IMR-90 (cell line): Measurements from ENCODE around the gene TREM2. TPM values are rescaled to one million over a fixed set of nuclear protein-coding genes. Genes with fewer than 3 reads are reported as not detected.

Source experiments
- ATAC-seq: fragments of 200-7000 bp; cut with Tn5 transposase; 2 replicates; pipeline ENCODE4 v1.9.1; 2020; ENCODE audit warnings: low read depth, mild to moderate bottlenecking, moderate library complexity
- BruUV-seq: library from RNA; stranded (reverse); fragments of 400-500 nt; replicated peaks from 2 replicates; lab custom pipeline; 2021; lab: Mats Ljungman, UMichigan
- CTCF ChIA-PET: fragments of 300-600 bp; formaldehyde crosslinking; extraction: SDS; loops from one replicate; lab custom pipeline; 2021; ENCODE audit warnings: antibody characterized with exemption; lab: Yijun Ruan, JAX
- POLR2A ChIA-PET: fragments of 300-600 bp; sonication (Branson Sonifier 250); formaldehyde crosslinking; loops from one replicate; lab custom pipeline; 2022; ENCODE audit warnings: antibody characterized with exemption; ENCODE audit not compliant: unreplicated experiment; lab: Charles Lee
- DNase-seq: peaks from one replicate; pipeline ENCODE4 v3.0.0; 2013
- H2AFZ ChIP-seq: replicated peaks from 2 replicates; pipeline ENCODE3; 2013; ENCODE audit warnings: low read length, mild to moderate bottlenecking; ENCODE audit not compliant: poor library complexity
- H2AK5ac ChIP-seq: 2 replicates; pipeline ENCODE4 v1.6.1; 2013; ENCODE audit warnings: low read depth, low read length, inconsistent platforms
- H2AK9ac ChIP-seq: replicated peaks from 2 replicates; pipeline ENCODE3; 2013; ENCODE audit warnings: mild to moderate bottlenecking, low read depth, low read length, moderate library complexity; ENCODE audit not compliant: poor library complexity
- H2BK120ac ChIP-seq: 2 replicates; pipeline ENCODE4 v1.6.1; 2013; ENCODE audit warnings: low read depth, low read length, inconsistent platforms
- H2BK15ac ChIP-seq: 3 replicates; pipeline ENCODE4 v1.6.1; 2013; ENCODE audit warnings: low read depth, low read length, inconsistent platforms
- H2BK20ac ChIP-seq: 2 replicates; pipeline ENCODE4 v1.6.1; 2013; ENCODE audit warnings: low read depth, mild to moderate bottlenecking, inconsistent platforms, low read length, moderate library complexity
- H2BK5ac ChIP-seq: 2 replicates; pipeline ENCODE4 v1.6.1; 2013; ENCODE audit warnings: mild to moderate bottlenecking, low read depth, low read length, inconsistent platforms; ENCODE audit not compliant: poor library complexity, severe bottlenecking
- H3K14ac ChIP-seq: replicated peaks from 2 replicates; pipeline ENCODE4 v1.6.1; 2013; ENCODE audit warnings: low read depth, low read length, inconsistent platforms
- H3K18ac ChIP-seq: 2 replicates; pipeline ENCODE4 v1.6.1; 2013; ENCODE audit warnings: low read depth, low read length, control low read depth
- H3K23ac ChIP-seq: 2 replicates; pipeline ENCODE4 v1.6.1; 2013; ENCODE audit warnings: low read depth, low read length, inconsistent platforms
- H3K27ac ChIP-seq: 2 replicates; pipeline ENCODE4 v1.5.1; 2013; ENCODE audit warnings: mild to moderate bottlenecking, control low read depth, low read length; ENCODE audit not compliant: insufficient read depth
- H3K27me3 ChIP-seq: 2 replicates; pipeline ENCODE4 v1.6.1; 2013; ENCODE audit warnings: low read length; ENCODE audit not compliant: control insufficient read depth, insufficient read depth
- H3K36me3 ChIP-seq: 2 replicates; pipeline ENCODE4 v1.6.1; 2013; ENCODE audit warnings: low read length, mixed read lengths; ENCODE audit not compliant: control insufficient read depth, insufficient read depth
- H3K4ac ChIP-seq: 2 replicates; pipeline ENCODE4 v1.6.1; 2013; ENCODE audit warnings: low read depth, low read length, inconsistent platforms
- H3K4me1 ChIP-seq: 2 replicates; pipeline ENCODE4 v1.6.1; 2013; ENCODE audit warnings: low read length, mixed read lengths; ENCODE audit not compliant: control insufficient read depth, insufficient read depth
- H3K4me2 ChIP-seq: 2 replicates; pipeline ENCODE4 v1.6.1; 2013; ENCODE audit warnings: low read depth, mild to moderate bottlenecking, control low read depth, low read length, moderate library complexity
- H3K4me3 ChIP-seq: 2 replicates; pipeline ENCODE4 v1.5.1; 2013; ENCODE audit warnings: low read depth, mild to moderate bottlenecking, control low read depth, low read length, moderate library complexity; ENCODE audit not compliant: insufficient read depth
- H3K56ac ChIP-seq: 2 replicates; pipeline ENCODE4 v1.6.1; 2013; ENCODE audit warnings: low read length, inconsistent platforms; ENCODE audit not compliant: insufficient read depth; ENCODE audit errors: extremely low read depth
- H3K79me1 ChIP-seq, 2 experiments: 2 replicates each; pipeline ENCODE4 v1.6.1; 2013; ENCODE audit warnings: low read length in 2 of 2, inconsistent platforms in 1 of 2, low read depth in 1 of 2
- H3K9ac ChIP-seq: 2 replicates; pipeline ENCODE4 v1.6.1; 2013; ENCODE audit warnings: low read depth, low read length, control low read depth
- H3K9me1 ChIP-seq: 2 replicates; pipeline ENCODE4 v1.6.1; 2013; ENCODE audit warnings: low read length, inconsistent platforms; ENCODE audit not compliant: insufficient read depth
- H3K9me3 ChIP-seq: 2 replicates; pipeline ENCODE4 v1.6.1; 2013; ENCODE audit warnings: low read length; ENCODE audit not compliant: control insufficient read depth, insufficient read depth
- H4K20me1 ChIP-seq: 2 replicates; pipeline ENCODE4 v1.6.1; 2013; ENCODE audit warnings: low read length, inconsistent platforms; ENCODE audit not compliant: insufficient read depth
- H4K5ac ChIP-seq: 2 replicates; pipeline ENCODE4 v1.6.1; 2013; ENCODE audit warnings: mild to moderate bottlenecking, low read depth, low read length, control low read depth
- H4K8ac ChIP-seq, 2 experiments: 2 replicates each; pipeline ENCODE4 v1.6.1; 2013; ENCODE audit warnings: low read depth in 2 of 2, low read length in 2 of 2, control low read depth in 1 of 2, inconsistent platforms in 1 of 2
- H4K91ac ChIP-seq: 2 replicates; pipeline ENCODE4 v1.6.1; 2013; ENCODE audit warnings: low read depth, low read length, inconsistent platforms; ENCODE audit not compliant: insufficient read depth
- BHLHE40 ChIP-seq: fragments of 150-350 bp; IDR thresholded peaks from 2 replicates; pipeline ENCODE4 v1.6.1; 2016; ENCODE audit warnings: mild to moderate bottlenecking, low read depth, low read length
- CEBPB ChIP-seq: IDR thresholded peaks from 2 replicates; pipeline ENCODE4 v1.6.1; 2012; ENCODE audit warnings: low read depth, low read length, improper control_type of control experiment
- FOS ChIP-seq: fragments of 150-350 bp; IDR thresholded peaks from 2 replicates; pipeline ENCODE4 v1.6.1; 2016; ENCODE audit warnings: low read depth, low read length
- NFE2L2 ChIP-seq: fragments of 150-350 bp; IDR thresholded peaks from 2 replicates; pipeline ENCODE4 v1.6.1; 2016; ENCODE audit warnings: low read depth, mild to moderate bottlenecking, low read length
- WGBS, 2 experiments: methylation state at CpG; one replicate each; pipeline versions ENCODE4 v1.1.5 to v1.1.7; 2013; ENCODE audit warnings: missing lambda C conversion rate in 2 of 2; ENCODE audit not compliant: insufficient read length in 1 of 2; ENCODE audit errors: extremely low coverage in 2 of 2; 5-methylcytosine and 5-hydroxymethylcytosine counted together
- dilution Hi-C: fragments of 300-500 bp; cut with HindIII; formaldehyde crosslinking; loops from one replicate; pipeline ENCODE4 v1.14.3; 2018; ENCODE audit warnings: low sequenced_read_pairs; ENCODE audit not compliant: unreplicated experiment
- in situ Hi-C: fragments of 300-500 bp; cut with MboI; formaldehyde crosslinking; loops from 3 replicates; pipeline ENCODE4 v1.14.3; 2019; ENCODE audit warnings: low sequenced_read_pairs, inconsistent platforms, mixed read lengths
- intact Hi-C: fragments of 100-400 bp; cut with micrococcal nuclease; formaldehyde crosslinking; loops from 2 replicates; pipeline ENCODE4 v1.10.0; 2022
- polyA plus RNA-seq, 3 experiments: library from polyadenylated mRNA; depleted of rRNA; stranded (reverse); fragments of >200 nt; gene quantifications; 2 replicates each; pipeline ENCODE4 v1.2.3, GENCODE V29; 2012; ENCODE audit warnings: low replicate concordance in 1 of 3
- total RNA-seq: library from RNA; depleted of rRNA; stranded (reverse); fragments of >200 nt; gene quantifications from 2 replicates; pipeline ENCODE4 v1.2.3, GENCODE V29; 2012
- TF ChIP-seq, protein P1 (sequence below): conservative IDR thresholded peaks from 2 replicates; pipeline ENCODE4 v1.5.1; 2012; ENCODE audit warnings: mild to moderate bottlenecking, low read depth, low read length, improper control_type of control experiment
- TF ChIP-seq, protein P2 (sequence below): fragments of 150-350 bp; IDR thresholded peaks from 2 replicates; pipeline ENCODE4 v1.6.1; 2016; ENCODE audit warnings: low read depth, mild to moderate bottlenecking, low read length, moderate library complexity, borderline replicate concordance
- TF ChIP-seq, protein P3 (sequence below): fragments of 150-350 bp; IDR thresholded peaks from 2 replicates; pipeline ENCODE4 v1.6.1; 2017; ENCODE audit warnings: mild to moderate bottlenecking, antibody characterized with exemption, low read length, low read depth

The TREM2 gene
- total and polyA plus RNA-seq, 2 of the 4 experiments (the other 2 are of a cell fraction): not detected

DNA sequence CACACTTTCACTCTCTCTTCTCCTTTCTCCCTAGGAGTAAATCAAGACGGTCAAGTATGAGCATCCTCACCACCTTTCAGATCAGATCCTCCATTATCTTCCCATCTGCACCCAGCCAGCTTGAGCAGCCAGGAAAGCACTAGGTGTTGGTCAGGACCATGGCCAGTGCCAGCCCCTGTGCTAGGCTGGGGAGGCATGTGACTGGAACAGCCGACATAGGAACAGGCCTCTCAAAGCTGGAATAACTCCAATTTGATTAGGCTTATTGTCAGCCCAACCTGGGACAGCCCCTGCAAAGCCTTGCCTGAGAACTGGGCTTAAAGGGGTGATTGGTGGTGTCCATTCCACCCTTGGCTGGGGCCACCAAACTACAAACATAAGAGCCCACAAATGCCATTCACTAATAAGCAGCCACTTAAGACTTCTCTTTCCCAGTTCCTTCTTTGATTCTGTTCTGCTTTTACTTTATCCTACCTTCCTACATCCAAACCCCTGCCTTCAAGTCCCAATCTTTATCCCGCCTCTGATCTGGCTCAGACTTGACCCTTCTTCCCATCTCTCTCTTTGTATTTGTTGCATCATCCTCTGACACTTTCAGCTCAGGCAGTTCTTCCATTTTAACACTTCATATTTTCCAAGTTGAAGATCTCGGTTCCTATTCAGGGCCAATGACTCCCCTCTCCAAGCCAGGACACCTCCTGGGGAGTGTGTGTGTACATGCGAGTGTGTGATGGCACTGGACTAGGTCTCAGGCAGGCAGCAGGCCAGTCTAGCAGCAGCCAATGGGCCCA lies 4.5 kb upstream of the TREM2 start:
- no peak overlapping the region for H3K27ac ChIP-seq
- no peak overlapping the region for H2BK5ac ChIP-seq
- peak overlapping the region; percentile 33 for H2AK9ac ChIP-seq
- DNase-seq (peak; percentile 19), ATAC-seq (peak; percentile 72)
- H3K4ac ChIP-seq: no peak overlapping the region
- H4K20me1 ChIP-seq: no peaks in the 10 kb centered on the region
- CTCF ChIA-PET: no interaction called here
- H2BK120ac ChIP-seq: no peak overlapping the region
- H3K36me3 ChIP-seq: no peaks in the 10 kb centered on the region
- H2AFZ ChIP-seq: no peak overlapping the region
- no peak overlapping the region for H3K4me2 ChIP-seq
- H3K9me1 ChIP-seq: no peaks in the 10 kb centered on the region; the same call in 1 of the 2 replicates
- no peak overlapping the region for H2BK15ac ChIP-seq
- no peak overlapping the region for H3K18ac ChIP-seq
- no peaks in the 10 kb centered on the region for H3K79me1 ChIP-seq
- no peak overlapping the region for H4K8ac ChIP-seq
- POLR2A ChIA-PET: no interaction called here
- dilution Hi-C loops (no loop called here), in situ Hi-C loops (no loop called here), intact Hi-C loops (no loop called here)
- H2AK5ac ChIP-seq: no peak overlapping the region
- H3K23ac ChIP-seq: no peak overlapping the region
- H4K5ac ChIP-seq: no peak overlapping the region
- no peaks in the 10 kb centered on the region for H3K4me1 ChIP-seq
- no peak overlapping the region for H3K4me3 ChIP-seq
- no peak overlapping the region for H4K91ac ChIP-seq
- no peak overlapping the region for H3K9ac ChIP-seq
- H3K56ac ChIP-seq: no peak overlapping the region
- H3K14ac ChIP-seq: no peak overlapping the region
- peaks cover 3% of the 10 kb centered on the region; the same call in 1 of the 2 replicates for H3K27me3 ChIP-seq
- no peaks in the 10 kb centered on the region for H3K9me3 ChIP-seq
- H2BK20ac ChIP-seq: no peak overlapping the region
- TF ChIP-seq CEBPB: 0 out of 2 replicates have a peak, but pooled peaks have one; percentile 3
- TF ChIP-seq, protein P1, sequence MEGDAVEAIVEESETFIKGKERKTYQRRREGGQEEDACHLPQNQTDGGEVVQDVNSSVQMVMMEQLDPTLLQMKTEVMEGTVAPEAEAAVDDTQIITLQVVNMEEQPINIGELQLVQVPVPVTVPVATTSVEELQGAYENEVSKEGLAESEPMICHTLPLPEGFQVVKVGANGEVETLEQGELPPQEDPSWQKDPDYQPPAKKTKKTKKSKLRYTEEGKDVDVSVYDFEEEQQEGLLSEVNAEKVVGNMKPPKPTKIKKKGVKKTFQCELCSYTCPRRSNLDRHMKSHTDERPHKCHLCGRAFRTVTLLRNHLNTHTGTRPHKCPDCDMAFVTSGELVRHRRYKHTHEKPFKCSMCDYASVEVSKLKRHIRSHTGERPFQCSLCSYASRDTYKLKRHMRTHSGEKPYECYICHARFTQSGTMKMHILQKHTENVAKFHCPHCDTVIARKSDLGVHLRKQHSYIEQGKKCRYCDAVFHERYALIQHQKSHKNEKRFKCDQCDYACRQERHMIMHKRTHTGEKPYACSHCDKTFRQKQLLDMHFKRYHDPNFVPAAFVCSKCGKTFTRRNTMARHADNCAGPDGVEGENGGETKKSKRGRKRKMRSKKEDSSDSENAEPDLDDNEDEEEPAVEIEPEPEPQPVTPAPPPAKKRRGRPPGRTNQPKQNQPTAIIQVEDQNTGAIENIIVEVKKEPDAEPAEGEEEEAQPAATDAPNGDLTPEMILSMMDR: no peak
- no peak for TF ChIP-seq FOS
- TF ChIP-seq, protein P2, sequence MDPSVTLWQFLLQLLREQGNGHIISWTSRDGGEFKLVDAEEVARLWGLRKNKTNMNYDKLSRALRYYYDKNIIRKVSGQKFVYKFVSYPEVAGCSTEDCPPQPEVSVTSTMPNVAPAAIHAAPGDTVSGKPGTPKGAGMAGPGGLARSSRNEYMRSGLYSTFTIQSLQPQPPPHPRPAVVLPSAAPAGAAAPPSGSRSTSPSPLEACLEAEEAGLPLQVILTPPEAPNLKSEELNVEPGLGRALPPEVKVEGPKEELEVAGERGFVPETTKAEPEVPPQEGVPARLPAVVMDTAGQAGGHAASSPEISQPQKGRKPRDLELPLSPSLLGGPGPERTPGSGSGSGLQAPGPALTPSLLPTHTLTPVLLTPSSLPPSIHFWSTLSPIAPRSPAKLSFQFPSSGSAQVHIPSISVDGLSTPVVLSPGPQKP: no peak
- TF ChIP-seq BHLHE40: no peak
- TF ChIP-seq, protein P3, sequence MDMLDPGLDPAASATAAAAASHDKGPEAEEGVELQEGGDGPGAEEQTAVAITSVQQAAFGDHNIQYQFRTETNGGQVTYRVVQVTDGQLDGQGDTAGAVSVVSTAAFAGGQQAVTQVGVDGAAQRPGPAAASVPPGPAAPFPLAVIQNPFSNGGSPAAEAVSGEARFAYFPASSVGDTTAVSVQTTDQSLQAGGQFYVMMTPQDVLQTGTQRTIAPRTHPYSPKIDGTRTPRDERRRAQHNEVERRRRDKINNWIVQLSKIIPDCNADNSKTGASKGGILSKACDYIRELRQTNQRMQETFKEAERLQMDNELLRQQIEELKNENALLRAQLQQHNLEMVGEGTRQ: peak; percentile 38; the same call in 1 of the 2 replicates
- TF ChIP-seq NFE2L2: no peak
- WGBS, 2 experiments: 71% methylated on average over 1 of the region's 5 CpGs; no CpG with 5 or more reads in 1 of the 2 experiments
- no TSS peak for BruUV-seq
